ENCODE data around the gene FAM193A. TPM values are rescaled to one million over a fixed set of nuclear protein-coding genes. Genes with fewer than 3 reads are reported as not detected.

FAM193A gene
- polyA plus RNA-seq, 1 of the 3 experiments (the other 2 are of a cell fraction), result 9.2 TPM

- Histone ChIP-seq H3K27me3 (ENCODE audit: insufficient read depth) (no peaks in the 10 kb centered on the region), H3K9me2 (no peaks in the 10 kb centered on the region), H3K27ac (ENCODE audit: low read depth in 2 of 2, low read length in 1 of 2) (no peak overlapping the region), H3K36me3 (replicated peaks in 1 of 2; ENCODE audit: control insufficient read depth in 1 of 2, insufficient read depth in 2 of 2, low read length in 1 of 2) (no peaks in the 10 kb centered on the region), H3K4me1 (ENCODE audit: control insufficient read depth in 1 of 2, insufficient read depth in 2 of 2, low read depth in 1 of 2, low read length in 1 of 2) (peaks cover 0 to 15% of the 10 kb centered on the region in 2 experiments; a peak in 1 of 4 replicates), H3K4me3 (ENCODE audit: low read depth in 2 of 2, low read length in 1 of 2) (no peak overlapping the region), H4K20me1 (ENCODE audit: insufficient read depth) (no peaks in the 10 kb centered on the region), H2AFZ (ENCODE audit: low read depth) (no peak overlapping the region), H3K9ac (no peak overlapping the region), H3K79me2 (ENCODE audit: insufficient read depth) (no peaks in the 10 kb centered on the region), H3F3A (replicated peaks; ENCODE audit: insufficient read depth) (peaks cover 3% of the 10 kb centered on the region), H3K4me2 (no peak overlapping the region), H3K9me3 (no peaks in the 10 kb centered on the region)
- 94% methylated on average over 16 of the region's 23 CpGs for whole genome bisulfite sequencing (ENCODE audit: low lambda C conversion rate)
- POLR2A ChIA-PET, result interaction anchor here (0.7 kb wide), 1 partner anchor 171 kb away, joined by 3 read pairs; no protein-coding TSS in a partner anchor
- CTCF ChIA-PET, result interaction anchor here (1.4 kb wide), 1 partner anchor 35 kb away, joined by 4 read pairs; no protein-coding TSS in a partner anchor
- TF ChIP-seq CTCF (IDR thresholded peaks at IDR 0.05) (no peak), RAD21 (IDR thresholded peaks at IDR 0.05; ENCODE audit: low read length) (no peak)
- peak; percentile 22 for DNase-seq
Measured at GRCh38 chr4:2763511-2763967, 227.1 kb downstream of the FAM193A start.

- Histone ChIP-seq H3K27ac (ENCODE audit: low read depth in 2 of 2, low read length in 1 of 2) (no peak overlapping the region), H4K20me1 (ENCODE audit: insufficient read depth) (no peaks in the 10 kb centered on the region), H3K4me3 (ENCODE audit: low read depth in 2 of 2, low read length in 1 of 2) (no peak overlapping the region), H3F3A (replicated peaks; ENCODE audit: insufficient read depth) (peaks cover 3% of the 10 kb centered on the region), H3K9ac (no peak overlapping the region), H3K36me3 (replicated peaks in 1 of 2; ENCODE audit: control insufficient read depth in 1 of 2, insufficient read depth in 2 of 2, low read length in 1 of 2) (no peaks in the 10 kb centered on the region), H3K4me1 (ENCODE audit: control insufficient read depth in 1 of 2, insufficient read depth in 2 of 2, low read depth in 1 of 2, low read length in 1 of 2) (peaks cover 0 to 22% of the 10 kb centered on the region in 2 experiments; a peak in 1 of 4 replicates), H2AFZ (ENCODE audit: low read depth) (no peak overlapping the region), H3K9me3 (no peaks in the 10 kb centered on the region), H3K27me3 (ENCODE audit: insufficient read depth) (no peaks in the 10 kb centered on the region), H3K9me2 (no peaks in the 10 kb centered on the region), H3K4me2 (no peak overlapping the region), H3K79me2 (ENCODE audit: insufficient read depth) (no peaks in the 10 kb centered on the region)
- WGBS (ENCODE audit: low lambda C conversion rate), result 73% methylated on average over 12 of the region's 12 CpGs
- ChIA-PET CTCF (interaction anchor here (0.8 to 1.0 kb wide), 2 partner anchors 93 to 170 kb away, joined by 3 read pairs; no protein-coding TSS in a partner anchor), POLR2A (interaction anchor here (0.6 kb wide), 1 partner anchor 163 kb away, joined by 3 read pairs; no protein-coding TSS in a partner anchor)
- TF ChIP-seq EZH2phosphoT487 (IDR thresholded peaks at IDR 0.05; ENCODE audit: borderline replicate concordance, low read depth) (no peak), SIN3A (IDR thresholded peaks at IDR 0.05; ENCODE audit: borderline replicate concordance, low read depth, low read length) (no peak), TCF12 (IDR thresholded peaks at IDR 0.05) (no peak), REST (IDR thresholded peaks at IDR 0.05; ENCODE audit: low read depth, low read length) (no peak), PBX3 (IDR thresholded peaks at IDR 0.05) (no peak), TAF1 (IDR thresholded peaks at IDR 0.05; ENCODE audit: borderline replicate concordance, low read depth, low read length) (no peak), YY1 (IDR thresholded peaks at IDR 0.05; ENCODE audit: low read depth) (no peak), CTCF (IDR thresholded peaks at IDR 0.05) (no peak), FOXM1 (IDR thresholded peaks at IDR 0.05; ENCODE audit: low read depth) (no peak), CHD2 (IDR thresholded peaks at IDR 0.05; ENCODE audit: low read length, partially characterized antibody) (no peak), MXI1 (IDR thresholded peaks at IDR 0.05; ENCODE audit: low read depth, low read length) (no peak), ELF1 (IDR thresholded peaks at IDR 0.05) (no peak)
- DNase-seq, result peak; percentile 7
Measured at GRCh38 chr4:2765832-2766526, 229.5 kb downstream of the FAM193A start.

All from SK-N-SH (cell line).